HL-60 (cell line): ENCODE data around the gene ENTPD6.

Source experiments
- DNase-seq, 2 experiments: peaks; one replicate each; pipeline ENCODE4 v3.0.0-alpha.2; 2010 to 2020; ENCODE audit warnings: low read depth in 1 of 2, low spot score in 1 of 2
- H3K27ac ChIP-seq: fragments of 250-450 bp; sonication (Bioruptor Pico); replicated peaks from 2 replicates; pipeline ENCODE4 v1.5.1; 2020; ENCODE audit warnings: mild to moderate bottlenecking, moderate library complexity
- H3K27me3 ChIP-seq: fragments of 250-450 bp; sonication (Bioruptor Pico); 2 replicates; pipeline ENCODE4 v1.5.1; 2021; ENCODE audit warnings: mild to moderate bottlenecking, moderate library complexity; ENCODE audit not compliant: insufficient read depth, poor library complexity, severe bottlenecking
- H3K4me3 ChIP-seq: replicated peaks from 2 replicates; pipeline ENCODE4 v1.5.1; 2011; ENCODE audit warnings: mild to moderate bottlenecking, control low read depth, low read length; ENCODE audit not compliant: insufficient read depth
- GABPA ChIP-seq: IDR thresholded peaks from 2 replicates; pipeline ENCODE4 v1.6.1; 2012; ENCODE audit warnings: low read depth
- POLR2AphosphoS5 ChIP-seq: IDR thresholded peaks from 2 replicates; pipeline ENCODE4 v1.6.1; 2012; ENCODE audit warnings: low read depth
- SPI1 ChIP-seq: IDR thresholded peaks from 2 replicates; pipeline ENCODE4 v1.6.1; 2012; ENCODE audit warnings: low read depth, mild to moderate bottlenecking, borderline replicate concordance
- TF ChIP-seq, protein P1 (sequence below): IDR thresholded peaks from 2 replicates; pipeline ENCODE4 v1.6.1; 2012; ENCODE audit warnings: low read depth; ENCODE audit not compliant: insufficient replicate concordance
- TF ChIP-seq, protein P2 (sequence below): IDR thresholded peaks from one replicate; pipeline ENCODE4 v1.5.1; 2011; ENCODE audit warnings: low read length, control low read depth, inconsistent platforms; ENCODE audit not compliant: insufficient read depth

Gene ENTPD6

DNA sequence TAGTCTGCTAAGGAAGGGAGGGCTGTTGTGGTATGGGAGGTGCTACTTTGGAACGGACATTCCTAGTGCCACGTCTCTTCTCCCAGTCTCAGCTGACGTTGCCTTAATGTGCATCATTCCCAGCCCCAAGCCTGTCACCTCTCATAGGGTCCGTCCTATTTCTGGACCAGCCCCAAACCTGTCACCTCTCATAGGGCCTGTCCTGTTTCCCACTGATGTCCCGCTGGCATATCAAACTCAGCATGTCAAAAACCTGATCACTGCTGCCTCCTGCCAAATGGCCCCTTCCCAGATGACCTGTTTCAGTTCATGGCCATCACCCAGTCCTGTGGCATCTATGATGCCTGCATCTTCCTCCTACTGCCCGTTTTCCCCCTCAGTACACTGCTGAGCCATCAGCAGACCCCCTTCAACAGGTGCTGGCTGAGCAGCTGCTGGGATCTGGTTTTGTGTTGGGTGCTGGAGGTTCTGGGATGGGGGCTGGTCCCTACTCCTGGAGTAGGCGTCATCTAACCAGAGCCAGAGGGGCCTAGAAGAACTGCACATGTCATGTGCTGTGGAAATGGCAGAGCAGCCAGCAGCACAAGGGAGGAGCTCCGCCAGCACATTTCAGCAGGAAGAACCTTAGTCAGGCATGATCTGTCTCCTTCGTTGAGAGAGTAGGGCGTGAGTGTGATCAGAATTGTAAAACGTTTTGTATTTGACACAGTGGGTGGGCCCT lies 3.3 kb downstream of the ENTPD6 start:
- DNase-seq: no peak
- Histone ChIP-seq H3K27me3 (no peaks in the 10 kb centered on the region), H3K4me3 (no peak overlapping the region), H3K27ac (no peak overlapping the region)
- TF ChIP-seq, protein P1, sequence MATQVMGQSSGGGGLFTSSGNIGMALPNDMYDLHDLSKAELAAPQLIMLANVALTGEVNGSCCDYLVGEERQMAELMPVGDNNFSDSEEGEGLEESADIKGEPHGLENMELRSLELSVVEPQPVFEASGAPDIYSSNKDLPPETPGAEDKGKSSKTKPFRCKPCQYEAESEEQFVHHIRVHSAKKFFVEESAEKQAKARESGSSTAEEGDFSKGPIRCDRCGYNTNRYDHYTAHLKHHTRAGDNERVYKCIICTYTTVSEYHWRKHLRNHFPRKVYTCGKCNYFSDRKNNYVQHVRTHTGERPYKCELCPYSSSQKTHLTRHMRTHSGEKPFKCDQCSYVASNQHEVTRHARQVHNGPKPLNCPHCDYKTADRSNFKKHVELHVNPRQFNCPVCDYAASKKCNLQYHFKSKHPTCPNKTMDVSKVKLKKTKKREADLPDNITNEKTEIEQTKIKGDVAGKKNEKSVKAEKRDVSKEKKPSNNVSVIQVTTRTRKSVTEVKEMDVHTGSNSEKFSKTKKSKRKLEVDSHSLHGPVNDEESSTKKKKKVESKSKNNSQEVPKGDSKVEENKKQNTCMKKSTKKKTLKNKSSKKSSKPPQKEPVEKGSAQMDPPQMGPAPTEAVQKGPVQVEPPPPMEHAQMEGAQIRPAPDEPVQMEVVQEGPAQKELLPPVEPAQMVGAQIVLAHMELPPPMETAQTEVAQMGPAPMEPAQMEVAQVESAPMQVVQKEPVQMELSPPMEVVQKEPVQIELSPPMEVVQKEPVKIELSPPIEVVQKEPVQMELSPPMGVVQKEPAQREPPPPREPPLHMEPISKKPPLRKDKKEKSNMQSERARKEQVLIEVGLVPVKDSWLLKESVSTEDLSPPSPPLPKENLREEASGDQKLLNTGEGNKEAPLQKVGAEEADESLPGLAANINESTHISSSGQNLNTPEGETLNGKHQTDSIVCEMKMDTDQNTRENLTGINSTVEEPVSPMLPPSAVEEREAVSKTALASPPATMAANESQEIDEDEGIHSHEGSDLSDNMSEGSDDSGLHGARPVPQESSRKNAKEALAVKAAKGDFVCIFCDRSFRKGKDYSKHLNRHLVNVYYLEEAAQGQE: no peak
- TF ChIP-seq GABPA: no peak
- TF ChIP-seq POLR2AphosphoS5: no peak
- no peak for TF ChIP-seq SPI1
- TF ChIP-seq, protein P2, sequence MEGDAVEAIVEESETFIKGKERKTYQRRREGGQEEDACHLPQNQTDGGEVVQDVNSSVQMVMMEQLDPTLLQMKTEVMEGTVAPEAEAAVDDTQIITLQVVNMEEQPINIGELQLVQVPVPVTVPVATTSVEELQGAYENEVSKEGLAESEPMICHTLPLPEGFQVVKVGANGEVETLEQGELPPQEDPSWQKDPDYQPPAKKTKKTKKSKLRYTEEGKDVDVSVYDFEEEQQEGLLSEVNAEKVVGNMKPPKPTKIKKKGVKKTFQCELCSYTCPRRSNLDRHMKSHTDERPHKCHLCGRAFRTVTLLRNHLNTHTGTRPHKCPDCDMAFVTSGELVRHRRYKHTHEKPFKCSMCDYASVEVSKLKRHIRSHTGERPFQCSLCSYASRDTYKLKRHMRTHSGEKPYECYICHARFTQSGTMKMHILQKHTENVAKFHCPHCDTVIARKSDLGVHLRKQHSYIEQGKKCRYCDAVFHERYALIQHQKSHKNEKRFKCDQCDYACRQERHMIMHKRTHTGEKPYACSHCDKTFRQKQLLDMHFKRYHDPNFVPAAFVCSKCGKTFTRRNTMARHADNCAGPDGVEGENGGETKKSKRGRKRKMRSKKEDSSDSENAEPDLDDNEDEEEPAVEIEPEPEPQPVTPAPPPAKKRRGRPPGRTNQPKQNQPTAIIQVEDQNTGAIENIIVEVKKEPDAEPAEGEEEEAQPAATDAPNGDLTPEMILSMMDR: no peak

DNA sequence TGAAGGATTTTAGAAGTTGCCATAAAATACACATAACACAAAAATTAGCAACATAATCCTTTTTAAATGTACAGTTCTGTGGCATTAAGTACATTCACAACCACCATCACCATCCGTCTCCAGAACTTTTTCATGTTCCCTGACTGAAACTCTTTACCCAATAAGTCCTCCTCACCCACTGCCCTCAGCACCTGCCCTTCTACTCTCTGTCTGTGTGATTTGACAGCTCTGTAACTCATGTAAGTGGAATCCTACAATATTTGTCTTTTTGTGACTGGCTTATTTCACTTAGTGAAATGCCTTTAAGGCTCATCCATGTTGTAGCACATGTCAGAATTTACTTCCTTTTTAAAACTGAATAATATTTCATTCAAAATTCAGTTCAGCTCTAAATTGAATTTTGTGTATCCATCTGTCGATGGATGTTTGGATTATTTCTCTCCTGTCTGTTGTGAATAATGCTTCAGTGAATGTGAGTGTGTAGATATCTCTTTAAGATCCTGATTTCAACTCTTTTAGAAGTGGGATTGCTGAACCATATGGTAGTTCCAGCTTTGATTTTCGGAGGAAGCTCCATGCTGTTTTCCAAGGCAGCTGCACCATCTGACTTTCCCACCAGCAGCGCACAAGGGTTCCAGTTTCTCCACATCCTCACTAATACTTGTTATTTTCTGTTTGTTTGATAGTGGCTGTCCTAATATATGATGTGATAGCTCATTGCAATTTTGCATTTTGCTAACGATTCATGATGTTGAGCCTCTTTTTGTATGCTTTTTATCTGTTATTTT lies 4.2 kb downstream of the ENTPD6 start:
- DNase-seq: no peak

DNA sequence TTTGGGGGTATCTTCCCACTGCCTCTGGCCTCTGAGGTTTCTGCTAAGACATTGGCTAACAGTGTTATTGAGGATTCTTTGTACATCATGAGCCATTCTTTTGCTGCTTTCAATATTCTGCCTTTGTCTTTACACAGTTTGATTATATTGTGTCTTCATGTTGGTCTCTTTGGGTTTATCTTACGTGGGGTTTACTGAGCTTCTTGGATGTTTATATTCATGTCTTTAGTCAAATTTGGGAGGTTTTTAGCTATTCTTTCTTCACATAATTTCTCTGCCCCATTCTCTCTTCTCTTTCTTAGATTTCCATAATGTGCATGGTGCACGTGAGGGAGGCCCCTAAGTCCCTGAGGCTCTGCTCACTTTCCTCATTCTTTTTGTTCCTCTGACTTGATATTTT lies 7.6 kb downstream of the ENTPD6 start:
- Histone ChIP-seq H3K27me3 (no peaks in the 10 kb centered on the region), H3K4me3 (no peak overlapping the region), H3K27ac (no peak overlapping the region)
- no peak for DNase-seq
- TF ChIP-seq, protein P1: no peak
- TF ChIP-seq GABPA (no peak), POLR2AphosphoS5 (no peak), SPI1 (no peak)
- TF ChIP-seq, protein P2: no peak

More for the DNA sequence above, 4.2 kb downstream of the ENTPD6 start:
- no peak overlapping the region for H3K4me3 ChIP-seq
- no peak overlapping the region for H3K27ac ChIP-seq
- no peaks in the 10 kb centered on the region for H3K27me3 ChIP-seq
- TF ChIP-seq, protein P2: no peak
- TF ChIP-seq SPI1 (no peak), GABPA (no peak), POLR2AphosphoS5 (no peak)
- TF ChIP-seq, protein P1: no peak
